ENCODE results near the gene SNX33. TPM values are rescaled to one million over a fixed set of nuclear protein-coding genes. Genes with fewer than 3 reads are reported as not detected.
"Not testable (repeated sequence)": the region's sequence is repeated elsewhere in the genome, so short reads cannot be mapped to it uniquely, and the experiment has no call there.

Gene SNX33
- total RNA-seq, 3 donors from 2014 or later (not counting 1 experiment from before 2014, with no cell fraction given), result 2.5 to 5.6 (median 5.1) TPM

DNA sequence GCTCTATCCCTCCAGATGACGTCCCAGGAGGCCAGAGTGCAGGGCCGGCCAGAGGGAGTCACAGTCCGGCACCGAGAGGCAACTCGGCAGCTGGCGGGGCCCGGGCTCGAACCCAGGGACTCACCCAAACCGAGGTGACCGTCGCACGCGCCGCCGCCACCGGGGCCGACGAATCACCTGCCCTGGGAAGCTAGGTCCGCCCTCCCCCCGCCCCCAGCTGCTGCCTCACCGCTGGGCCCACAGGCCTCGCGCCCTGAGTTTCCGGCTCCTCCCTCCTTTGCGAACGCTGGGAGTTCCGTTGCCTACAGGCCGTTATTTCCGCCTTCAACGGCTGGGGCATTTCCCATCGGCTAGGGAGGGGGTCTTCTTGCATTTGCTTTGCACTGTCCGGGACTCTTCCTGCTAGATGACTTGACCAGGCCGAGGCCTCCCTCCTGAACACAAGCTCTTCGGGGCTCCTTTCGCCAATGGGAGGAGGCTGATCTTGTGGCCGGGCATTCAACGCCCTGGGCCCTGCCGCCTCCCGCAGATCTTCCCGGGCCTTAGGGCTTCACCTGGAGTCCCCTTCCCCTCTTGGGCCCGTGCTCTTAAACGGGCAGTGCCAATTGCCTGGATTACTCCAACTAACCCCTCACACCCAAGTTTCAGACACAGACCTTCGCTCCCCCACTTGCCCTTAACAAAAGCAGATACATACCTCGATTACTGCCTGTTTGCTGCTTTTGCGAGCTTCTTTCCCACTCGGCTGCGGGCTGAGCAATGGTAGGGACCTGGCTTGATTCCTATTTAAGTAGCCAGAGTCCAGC, 22.0 kb upstream of the SNX33 start, which contains the start of gene SNUPN:
TSS of gene SNUPN (minus strand) at position 184 of the 806 bp plus-strand sequence. CDS start 4,674 bp downstream, outside the sequence.
- intact Hi-C loops (cut with micrococcal nuclease), result loop anchor here (1.0 to 10.0 kb wide), 3 partner anchors 15 to 174 kb away; partner anchors contain the start of genes IMP3, PTPN9 and SIN3A
- peak; percentile 93 to 98 (median 95) for ATAC-seq

DNA sequence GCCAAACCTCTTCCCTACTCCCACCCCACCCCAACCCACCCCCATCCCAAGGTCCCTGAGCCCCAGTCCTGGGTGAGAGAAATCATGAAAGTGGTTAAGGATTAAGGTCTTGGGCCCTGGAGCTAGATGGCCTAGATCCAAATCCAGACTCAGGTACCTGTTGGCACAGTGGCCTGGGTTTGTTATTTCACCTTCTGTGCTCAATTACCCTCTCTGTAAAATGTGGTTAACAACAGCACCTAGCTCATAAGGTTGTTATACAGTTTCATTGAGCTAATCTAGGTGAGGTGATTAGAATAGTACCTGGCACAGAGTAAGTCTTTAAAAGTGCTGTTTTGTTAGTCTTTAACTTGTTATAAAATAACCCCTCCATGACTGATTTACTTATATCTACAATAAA, 15.8 kb upstream of the SNX33 start:
- ATAC-seq, result no peak
- no peaks in the 10 kb centered on the region for H3K9me3 Mint-ChIP-seq

More for the DNA sequence above, 22.0 kb upstream of the SNX33 start, which contains the start of gene SNUPN:
- WGBS (ENCODE audit: insufficient coverage), result 1% methylated on average over 47 of the region's 47 CpGs
- peaks cover 19 to 21% of the 10 kb centered on the region in 2 donors for H3K4me1 Mint-ChIP-seq
- H3K36me3 Mint-ChIP-seq, result no peaks in the 10 kb centered on the region
- peak; percentile 85 to 97 for DNase-seq
- Histone ChIP-seq H3K4me3 (ENCODE audit: low read length) (peak within 1 kb of the TSS; percentile 100), H3K9me3 (ENCODE audit: control insufficient read depth, insufficient read depth, low read length) (no peaks in the 10 kb centered on the region), H3K27me3 (ENCODE audit: control insufficient read depth, insufficient read depth, low read length) (no peaks in the 10 kb centered on the region), H3K27ac (ENCODE audit: low read length) (peak within 1 kb of the TSS; percentile 93), H3K4me1 (ENCODE audit: control insufficient read depth, insufficient read depth, low read length) (peaks cover 13% of the 10 kb centered on the region), H3K36me3 (ENCODE audit: control insufficient read depth, insufficient read depth, low read length) (no peaks in the 10 kb centered on the region)
- TF ChIP-seq, protein P1, sequence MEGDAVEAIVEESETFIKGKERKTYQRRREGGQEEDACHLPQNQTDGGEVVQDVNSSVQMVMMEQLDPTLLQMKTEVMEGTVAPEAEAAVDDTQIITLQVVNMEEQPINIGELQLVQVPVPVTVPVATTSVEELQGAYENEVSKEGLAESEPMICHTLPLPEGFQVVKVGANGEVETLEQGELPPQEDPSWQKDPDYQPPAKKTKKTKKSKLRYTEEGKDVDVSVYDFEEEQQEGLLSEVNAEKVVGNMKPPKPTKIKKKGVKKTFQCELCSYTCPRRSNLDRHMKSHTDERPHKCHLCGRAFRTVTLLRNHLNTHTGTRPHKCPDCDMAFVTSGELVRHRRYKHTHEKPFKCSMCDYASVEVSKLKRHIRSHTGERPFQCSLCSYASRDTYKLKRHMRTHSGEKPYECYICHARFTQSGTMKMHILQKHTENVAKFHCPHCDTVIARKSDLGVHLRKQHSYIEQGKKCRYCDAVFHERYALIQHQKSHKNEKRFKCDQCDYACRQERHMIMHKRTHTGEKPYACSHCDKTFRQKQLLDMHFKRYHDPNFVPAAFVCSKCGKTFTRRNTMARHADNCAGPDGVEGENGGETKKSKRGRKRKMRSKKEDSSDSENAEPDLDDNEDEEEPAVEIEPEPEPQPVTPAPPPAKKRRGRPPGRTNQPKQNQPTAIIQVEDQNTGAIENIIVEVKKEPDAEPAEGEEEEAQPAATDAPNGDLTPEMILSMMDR (IDR thresholded peaks at IDR 0.05), result no peak
- no peaks in the 10 kb centered on the region for H3K27me3 Mint-ChIP-seq (ENCODE audit: low read depth in 2 of 2)
- H3K9me3 Mint-ChIP-seq, result no peaks in the 10 kb centered on the region
- peak within 1 kb of the TSS; percentile 90 for H3K4me3 Mint-ChIP-seq
- H3K27ac Mint-ChIP-seq, result peak within 1 kb of the TSS; percentile 98 to 99

DNA sequence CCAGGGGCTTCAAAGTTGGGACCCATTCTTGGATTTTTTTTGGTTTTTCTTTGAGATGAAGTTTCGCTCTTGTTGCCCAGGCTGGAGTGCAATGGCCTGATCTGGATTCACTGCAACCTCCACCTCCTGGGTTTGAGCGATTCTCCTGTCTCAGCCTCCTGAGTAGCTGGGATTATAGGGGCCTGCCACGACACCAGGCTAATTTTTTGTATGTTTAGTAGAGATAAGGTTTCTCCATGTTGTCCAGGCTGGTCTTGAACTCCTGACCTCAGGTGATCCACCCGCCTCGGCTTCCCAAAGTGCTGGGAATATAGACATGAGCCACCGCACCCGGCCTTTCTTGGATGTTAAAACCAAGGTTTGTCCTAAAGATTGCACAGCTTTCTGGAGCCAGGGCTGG, 13.8 kb upstream of the SNX33 start:
- H3K4me1 Mint-ChIP-seq, result peaks cover 15 to 22% of the 10 kb centered on the region in 2 donors

More for the DNA sequence above, 15.8 kb upstream of the SNX33 start:
- H3K4me3 Mint-ChIP-seq, result no peak overlapping the region
- no peaks in the 10 kb centered on the region for H3K9me3 ChIP-seq (ENCODE audit: control insufficient read depth, insufficient read depth, low read length)
- H3K4me3 ChIP-seq (ENCODE audit: low read length), result no peak overlapping the region
- no peaks in the 10 kb centered on the region for H3K27me3 Mint-ChIP-seq (ENCODE audit: low read depth in 2 of 2)
- intact Hi-C loops (cut with micrococcal nuclease), result no loop called here
- H3K36me3 Mint-ChIP-seq, result no peaks in the 10 kb centered on the region
- H3K4me1 ChIP-seq (ENCODE audit: control insufficient read depth, insufficient read depth, low read length), result peaks cover under 1% of the 10 kb centered on the region
- no peaks in the 10 kb centered on the region for H3K27me3 ChIP-seq (ENCODE audit: control insufficient read depth, insufficient read depth, low read length)
- H3K4me1 Mint-ChIP-seq, result peaks cover 0 to 4% of the 10 kb centered on the region in 2 donors
- DNase-seq, result no peak
- no peak overlapping the region for H3K27ac Mint-ChIP-seq
- TF ChIP-seq, protein P1 (IDR thresholded peaks at IDR 0.05), result no peak
- no peak overlapping the region for H3K27ac ChIP-seq (ENCODE audit: low read length)
- no peaks in the 10 kb centered on the region for H3K36me3 ChIP-seq (ENCODE audit: control insufficient read depth, insufficient read depth, low read length)

DNA sequence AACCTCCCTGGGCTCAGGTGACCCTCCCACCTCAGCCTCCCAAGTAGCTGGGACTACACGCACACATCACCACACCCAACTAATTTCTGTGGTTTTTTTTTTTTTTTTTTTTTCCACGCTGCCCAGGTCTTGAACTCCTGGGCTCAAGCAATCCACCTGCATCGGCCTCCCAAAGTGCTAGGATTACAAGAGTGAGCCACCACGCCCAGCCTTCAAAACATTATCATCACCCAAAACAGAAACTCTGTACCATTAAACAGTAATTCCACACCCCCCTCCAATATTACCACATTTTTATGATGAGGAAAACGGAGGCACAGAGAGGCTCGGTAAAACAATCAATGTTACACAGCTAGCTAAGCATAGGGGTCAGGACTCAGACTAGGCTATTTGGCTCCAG, 11.7 kb upstream of the SNX33 start:
- WGBS (ENCODE audit: insufficient coverage), result 89% methylated on average over 5 of the region's 6 CpGs
- DNase-seq, result no peak
- Mint-ChIP-seq H3K27ac (no peak overlapping the region), H3K4me1 (peaks cover 28 to 37% of the 10 kb centered on the region in 2 donors), H3K27me3 (ENCODE audit: low read depth in 2 of 2) (no peaks in the 10 kb centered on the region), H3K36me3 (no peaks in the 10 kb centered on the region), H3K4me3 (no peak overlapping the region), H3K9me3 (no peaks in the 10 kb centered on the region)
- Histone ChIP-seq H3K36me3 (ENCODE audit: control insufficient read depth, insufficient read depth, low read length) (peaks cover 2% of the 10 kb centered on the region), H3K4me1 (ENCODE audit: control insufficient read depth, insufficient read depth, low read length) (peaks cover 35% of the 10 kb centered on the region), H3K9me3 (ENCODE audit: control insufficient read depth, insufficient read depth, low read length) (no peaks in the 10 kb centered on the region), H3K27ac (ENCODE audit: low read length) (no peak overlapping the region), H3K27me3 (ENCODE audit: control insufficient read depth, insufficient read depth, low read length) (no peaks in the 10 kb centered on the region), H3K4me3 (ENCODE audit: low read length) (no peak overlapping the region)
- TF ChIP-seq, protein P1 (IDR thresholded peaks at IDR 0.05), result no peak
- no peak for ATAC-seq
- intact Hi-C loops (cut with micrococcal nuclease), result no loop called here

More for the DNA sequence above, 13.8 kb upstream of the SNX33 start:
- H3K9me3 ChIP-seq (ENCODE audit: control insufficient read depth, insufficient read depth, low read length); H3K9me3 Mint-ChIP-seq; H3K4me3 Mint-ChIP-seq; DNase-seq; ATAC-seq; H3K27ac ChIP-seq (ENCODE audit: low read length); H3K36me3 ChIP-seq (ENCODE audit: control insufficient read depth, insufficient read depth, low read length); H3K27me3 Mint-ChIP-seq (ENCODE audit: low read depth in 2 of 2); H3K27ac Mint-ChIP-seq; H3K27me3 ChIP-seq (ENCODE audit: control insufficient read depth, insufficient read depth, low read length); H3K36me3 Mint-ChIP-seq; H3K4me3 ChIP-seq (ENCODE audit: low read length); intact Hi-C loops (cut with micrococcal nuclease): not testable (repeated sequence)
- 98% methylated on average over 7 of the region's 7 CpGs for WGBS (ENCODE audit: insufficient coverage)
- H3K4me1 ChIP-seq (ENCODE audit: control insufficient read depth, insufficient read depth, low read length), result peaks cover 21% of the 10 kb centered on the region

Measured in natural killer cell (primary cell).